H9 (cell line): Measurements from ENCODE around the gene CFAP77. TPM values are rescaled to one million over a fixed set of nuclear protein-coding genes. Genes with fewer than 3 reads are reported as not detected.
A peak's percentile ranks its signal among the peaks of the same experiment; 100 is the strongest.

Experiments
- DNase-seq: peaks from one replicate; pipeline ENCODE4 v3.0.0-alpha.2; 2017
- H2AFZ ChIP-seq: one replicate; pipeline ENCODE4 v1.6.1; 2013; ENCODE audit warnings: mild to moderate bottlenecking, low read length, control low read depth, moderate library complexity
- H2AK5ac ChIP-seq: 2 replicates; pipeline ENCODE4 v1.6.1; 2013; ENCODE audit warnings: low read length, control low read depth, mixed read lengths; ENCODE audit not compliant: insufficient read length
- H2BK120ac ChIP-seq: one replicate; pipeline ENCODE4 v1.6.1; 2013; ENCODE audit warnings: low read depth, mild to moderate bottlenecking, low read length, control low read depth, inconsistent platforms; ENCODE audit not compliant: poor library complexity, severe bottlenecking
- H2BK12ac ChIP-seq: 2 replicates; pipeline ENCODE4 v1.6.1; 2013; ENCODE audit warnings: low read length, control low read depth, mixed read lengths, low read depth; ENCODE audit not compliant: insufficient read length
- H2BK15ac ChIP-seq: 2 replicates; pipeline ENCODE4 v1.6.1; 2013; ENCODE audit warnings: low read depth, low read length, control low read depth
- H2BK20ac ChIP-seq: one replicate; pipeline ENCODE4 v1.6.1; 2013; ENCODE audit warnings: low read depth, mild to moderate bottlenecking, low read length, control low read depth, inconsistent platforms; ENCODE audit not compliant: poor library complexity, severe bottlenecking
- H2BK5ac ChIP-seq: 2 replicates; pipeline ENCODE4 v1.6.1; 2013; ENCODE audit warnings: low read length, control low read depth, mixed read lengths; ENCODE audit not compliant: insufficient read length
- H3K14ac ChIP-seq: 2 replicates; pipeline ENCODE4 v1.6.1; 2013; ENCODE audit warnings: low read length, control low read depth; ENCODE audit not compliant: insufficient read depth
- H3K18ac ChIP-seq: 2 replicates; pipeline ENCODE4 v1.6.1; 2013; ENCODE audit warnings: low read depth, mild to moderate bottlenecking, mixed read lengths, low read length, control low read depth; ENCODE audit not compliant: insufficient read length
- H3K23ac ChIP-seq: 2 replicates; pipeline ENCODE4 v1.6.1; 2013; ENCODE audit warnings: low read length, control low read depth, mixed read lengths, low read depth; ENCODE audit not compliant: insufficient read length
- H3K23me2 ChIP-seq: 2 replicates; pipeline ENCODE4 v1.6.1; 2013; ENCODE audit warnings: low read depth, mild to moderate bottlenecking, mixed read lengths, low read length, control low read depth; ENCODE audit not compliant: insufficient read length, poor library complexity, severe bottlenecking
- H3K27ac ChIP-seq: 2 replicates; pipeline ENCODE4 v1.5.1; 2013; ENCODE audit warnings: low read length, control low read depth, mixed read lengths, low read depth; ENCODE audit not compliant: insufficient read length
- H3K27me3 ChIP-seq: 2 replicates; pipeline ENCODE4 v1.6.1; 2013; ENCODE audit warnings: low read length, control low read depth, inconsistent platforms; ENCODE audit not compliant: insufficient read depth
- H3K4ac ChIP-seq: 2 replicates; pipeline ENCODE4 v1.6.1; 2013; ENCODE audit warnings: low read depth, mild to moderate bottlenecking, control low read depth, inconsistent platforms, low read length, moderate library complexity
- H3K4me1 ChIP-seq: 2 replicates; pipeline ENCODE4 v1.6.1; 2013; ENCODE audit warnings: low read length, control low read depth, inconsistent platforms; ENCODE audit not compliant: insufficient read depth
- H3K4me2 ChIP-seq: 2 replicates; pipeline ENCODE4 v1.6.1; 2013; ENCODE audit warnings: low read length, control low read depth, mixed read lengths; ENCODE audit not compliant: insufficient read length, insufficient read depth
- H3K56ac ChIP-seq: 2 replicates; pipeline ENCODE4 v1.6.1; 2013; ENCODE audit warnings: low read depth, mild to moderate bottlenecking, mixed read lengths, low read length, control low read depth; ENCODE audit not compliant: insufficient read length
- H3K79me1 ChIP-seq: 2 replicates; pipeline ENCODE4 v1.6.1; 2013; ENCODE audit warnings: low read depth, mild to moderate bottlenecking, moderate library complexity, low read length, control low read depth, inconsistent platforms; ENCODE audit not compliant: insufficient read depth, poor library complexity, severe bottlenecking
- H3K79me2 ChIP-seq: 2 replicates; pipeline ENCODE4 v1.6.1; 2013; ENCODE audit warnings: low read length, control low read depth, inconsistent platforms; ENCODE audit not compliant: insufficient read depth
- H3K9ac ChIP-seq: 2 replicates; pipeline ENCODE4 v1.6.1; 2013; ENCODE audit warnings: low read length, control low read depth, mixed read lengths; ENCODE audit not compliant: insufficient read length; ENCODE audit errors: extremely low read depth
- H3K9me3 ChIP-seq: one replicate; pipeline ENCODE4 v1.6.1; 2013; ENCODE audit warnings: low read depth, low read length, inconsistent platforms; ENCODE audit not compliant: control insufficient read depth
- H3T11ph ChIP-seq: one replicate; pipeline ENCODE4 v1.6.1; 2013; ENCODE audit warnings: mild to moderate bottlenecking, low read length, control low read depth, inconsistent platforms
- H4K20me1 ChIP-seq: one replicate; pipeline ENCODE4 v1.6.1; 2013; ENCODE audit not compliant: control insufficient read depth, insufficient read length, insufficient read depth
- H4K5ac ChIP-seq: 2 replicates; pipeline ENCODE4 v1.6.1; 2013; ENCODE audit warnings: low read depth, mild to moderate bottlenecking, mixed read lengths, low read length, control low read depth; ENCODE audit not compliant: insufficient read length
- H4K8ac ChIP-seq: replicated peaks from 2 replicates; pipeline ENCODE4 v1.6.1; 2013; ENCODE audit warnings: low read length, control low read depth, mixed read lengths, low read depth; ENCODE audit not compliant: insufficient read length
- H4K91ac ChIP-seq: 2 replicates; pipeline ENCODE4 v1.6.1; 2013; ENCODE audit warnings: low read depth, mild to moderate bottlenecking, moderate library complexity, mixed read lengths, low read length, control low read depth; ENCODE audit not compliant: insufficient read length
- H3K27ac Mint-ChIP-seq, 3 experiments: 2 replicates in 2 of 3; 3 replicates in 1 of 3; pipeline ENCODE4 v1.8.0; 2020 to 2021; ENCODE audit warnings: mixed read lengths in 3 of 3, mild to moderate bottlenecking in 1 of 3, moderate library complexity in 1 of 3
- H3K27me3 Mint-ChIP-seq: 2 replicates; pipeline ENCODE4 v1.8.0; 2021; ENCODE audit warnings: low read depth, mild to moderate bottlenecking, moderate library complexity, mixed read lengths
- H3K36me3 Mint-ChIP-seq, 3 experiments: 2 replicates in 2 of 3; 3 replicates in 1 of 3; pipeline ENCODE4 v1.8.0; 2020 to 2021; ENCODE audit warnings: low read depth in 3 of 3, mixed read lengths in 3 of 3; ENCODE audit not compliant: insufficient read depth in 1 of 3
- H3K4me1 Mint-ChIP-seq, 2 experiments: 2 replicates each; pipeline ENCODE4 v1.8.0; 2020; ENCODE audit warnings: mixed read lengths in 2 of 2
- H3K4me3 Mint-ChIP-seq, 2 experiments: 2 replicates in 1 of 2; 3 replicates in 1 of 2; pipeline ENCODE4 v1.8.0; 2020 to 2021; ENCODE audit warnings: mild to moderate bottlenecking in 2 of 2, mixed read lengths in 2 of 2, moderate library complexity in 1 of 2
- H3K9me3 Mint-ChIP-seq, 2 experiments: 2 replicates in 1 of 2; 3 replicates in 1 of 2; pipeline ENCODE4 v1.8.0; 2020; ENCODE audit warnings: mild to moderate bottlenecking in 2 of 2, mixed read lengths in 2 of 2, moderate library complexity in 1 of 2
- WGBS: extraction: QIAGEN DNeasy Blood & Tissue Kit; methylation state at CpG from one replicate; pipeline ENCODE4 v1.1.7; 2013; ENCODE audit warnings: missing lambda C conversion rate, low lambda C conversion rate, mixed read lengths; ENCODE audit not compliant: insufficient read length; ENCODE audit errors: extremely low coverage; 5-methylcytosine and 5-hydroxymethylcytosine counted together
- total RNA-seq: library from RNA; stranded (reverse); gene quantifications from 2 replicates; pipeline ENCODE4 v1.2.1, GENCODE V29; 2021
- TF ChIP-seq, protein P1 (sequence below): fragments of 200-600 bp; sonication (generic); conservative IDR thresholded peaks from 3 replicates; pipeline ENCODE4 v1.8.0; 2021; ENCODE audit warnings: antibody characterized with exemption, mild to moderate bottlenecking

The CFAP77 gene
- total RNA-seq, 1 experiment from 2014 or later: 0.72 TPM

DNA sequence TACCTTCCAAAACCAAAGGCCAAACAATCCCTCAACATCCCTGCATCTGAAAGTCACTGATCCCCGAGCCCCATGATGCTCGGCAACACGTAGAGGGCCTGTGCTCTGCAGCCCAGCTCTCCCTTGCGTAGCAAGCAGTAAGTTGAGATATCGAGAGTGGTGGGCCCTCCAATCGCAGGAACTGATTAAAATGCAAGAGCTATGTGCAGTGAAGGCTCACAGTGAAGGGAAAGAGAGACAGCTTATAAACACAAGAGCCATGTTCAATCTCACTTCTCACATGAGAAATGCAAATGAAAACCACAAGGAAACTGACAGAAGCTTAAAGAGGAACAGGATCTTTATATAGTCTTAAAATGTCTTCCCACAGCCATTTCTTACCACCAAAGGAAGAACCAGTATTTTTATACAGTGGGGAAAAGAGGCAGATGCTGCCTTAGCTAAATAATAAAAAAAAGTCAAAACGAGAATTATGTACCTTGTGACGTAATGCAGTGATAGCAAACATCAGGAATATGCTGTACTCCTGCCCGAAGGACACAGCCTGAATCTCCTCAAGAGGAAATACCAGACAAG lies 28.0 kb upstream of the CFAP77 start:
- TF ChIP-seq, protein P1, sequence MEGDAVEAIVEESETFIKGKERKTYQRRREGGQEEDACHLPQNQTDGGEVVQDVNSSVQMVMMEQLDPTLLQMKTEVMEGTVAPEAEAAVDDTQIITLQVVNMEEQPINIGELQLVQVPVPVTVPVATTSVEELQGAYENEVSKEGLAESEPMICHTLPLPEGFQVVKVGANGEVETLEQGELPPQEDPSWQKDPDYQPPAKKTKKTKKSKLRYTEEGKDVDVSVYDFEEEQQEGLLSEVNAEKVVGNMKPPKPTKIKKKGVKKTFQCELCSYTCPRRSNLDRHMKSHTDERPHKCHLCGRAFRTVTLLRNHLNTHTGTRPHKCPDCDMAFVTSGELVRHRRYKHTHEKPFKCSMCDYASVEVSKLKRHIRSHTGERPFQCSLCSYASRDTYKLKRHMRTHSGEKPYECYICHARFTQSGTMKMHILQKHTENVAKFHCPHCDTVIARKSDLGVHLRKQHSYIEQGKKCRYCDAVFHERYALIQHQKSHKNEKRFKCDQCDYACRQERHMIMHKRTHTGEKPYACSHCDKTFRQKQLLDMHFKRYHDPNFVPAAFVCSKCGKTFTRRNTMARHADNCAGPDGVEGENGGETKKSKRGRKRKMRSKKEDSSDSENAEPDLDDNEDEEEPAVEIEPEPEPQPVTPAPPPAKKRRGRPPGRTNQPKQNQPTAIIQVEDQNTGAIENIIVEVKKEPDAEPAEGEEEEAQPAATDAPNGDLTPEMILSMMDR: no peak
- no peak overlapping the region for H4K5ac ChIP-seq

More for the DNA sequence above, 28.0 kb upstream of the CFAP77 start:
- H3K9me3 ChIP-seq: peaks cover 18% of the 10 kb centered on the region
- H4K91ac ChIP-seq: no peak overlapping the region
- H2AFZ ChIP-seq: no peak overlapping the region
- H2BK120ac ChIP-seq: no peak overlapping the region
- no CpG with 5 or more reads among the region's 9 CpGs for WGBS
- Mint-ChIP-seq H3K4me3 (no peak overlapping the region), H3K36me3 (peaks cover 17 to 61% (median 44%) of the 10 kb centered on the region in 3 experiments; a peak in 6 of 7 replicates), H3K4me1 (no peaks in the 10 kb centered on the region), H3K9me3 (no peaks in the 10 kb centered on the region), H3K27me3 (no peaks in the 10 kb centered on the region), H3K27ac (peak overlapping the region in 2 of 3 experiments; percentile 16 to 84; a peak in 2 of 7 replicates)
- no peaks in the 10 kb centered on the region for H3K79me1 ChIP-seq
- no peak overlapping the region for H2AK5ac ChIP-seq
- H2BK5ac ChIP-seq: no peak overlapping the region
- no peak overlapping the region for H3K9ac ChIP-seq
- H3K4ac ChIP-seq: no peak overlapping the region
- H3T11ph ChIP-seq: no peak overlapping the region
- no peaks in the 10 kb centered on the region for H3K79me2 ChIP-seq
- no peak overlapping the region for H2BK20ac ChIP-seq
- no peak overlapping the region for H3K14ac ChIP-seq
- no peaks in the 10 kb centered on the region for H3K23me2 ChIP-seq
- no peak overlapping the region for H3K23ac ChIP-seq
- no peak overlapping the region for H3K4me2 ChIP-seq
- no peak for DNase-seq
- H3K56ac ChIP-seq: no peak overlapping the region
- no peak overlapping the region for H2BK15ac ChIP-seq
- H3K27ac ChIP-seq: no peak overlapping the region
- H3K18ac ChIP-seq: no peak overlapping the region
- no peaks in the 10 kb centered on the region for H4K20me1 ChIP-seq
- no peak overlapping the region for H2BK12ac ChIP-seq
- H4K8ac ChIP-seq: no peak overlapping the region
- no peaks in the 10 kb centered on the region for H3K27me3 ChIP-seq
- no peaks in the 10 kb centered on the region for H3K4me1 ChIP-seq
